GM18861 (cell line): Measurements from ENCODE around the gene CLEC6A.
"Not testable (repeated sequence)": the region's sequence is repeated elsewhere in the genome, so short reads cannot be mapped to it uniquely, and the experiment has no call there.

Experiments
- ATAC-seq: cut with Tn5 transposase; IDR thresholded peaks from one replicate; pipeline ENCODE4 v1.9.1; 2021; ENCODE audit not compliant: unreplicated experiment

Gene CLEC6A

DNA sequence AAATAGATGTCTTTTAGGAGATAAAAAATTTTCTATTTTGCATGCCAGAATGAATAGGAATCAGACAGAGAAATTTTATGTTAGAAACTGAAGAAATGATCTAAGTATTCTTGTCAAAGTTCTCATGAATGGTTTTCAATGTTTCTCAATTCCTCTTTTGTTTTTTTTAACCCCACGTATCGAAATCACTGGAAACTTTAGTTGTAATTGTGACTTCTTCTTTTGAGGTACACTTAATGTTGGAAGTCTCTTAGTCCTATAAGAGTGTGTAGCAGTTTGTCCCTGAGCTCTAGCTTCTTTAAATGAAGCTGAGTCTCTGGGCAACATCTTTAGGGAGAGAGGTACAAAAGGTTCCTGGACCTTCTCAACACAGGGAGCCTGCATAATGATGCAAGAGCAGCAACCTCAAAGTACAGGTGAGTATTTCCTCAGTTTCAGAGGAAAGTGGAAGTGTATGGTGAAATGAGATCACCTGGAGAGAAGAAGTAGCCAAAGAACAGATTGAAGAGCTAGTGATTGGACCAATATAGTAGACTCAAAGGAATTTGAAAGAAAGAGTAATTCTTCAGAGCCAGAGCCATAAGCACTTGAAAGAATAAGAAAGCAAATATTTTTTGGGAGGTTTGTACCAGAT, at the start of gene CLEC6A:
CLEC6A (plus strand) TSS at position 236 of the 634 bp plus-strand sequence; CDS start at position 386, 150 bp downstream.
- no peak for ATAC-seq

GRCh38 chr12:8419576-8419975, 36.2 kb upstream of the CLEC6A start:
- ATAC-seq: not testable (repeated sequence)

DNA sequence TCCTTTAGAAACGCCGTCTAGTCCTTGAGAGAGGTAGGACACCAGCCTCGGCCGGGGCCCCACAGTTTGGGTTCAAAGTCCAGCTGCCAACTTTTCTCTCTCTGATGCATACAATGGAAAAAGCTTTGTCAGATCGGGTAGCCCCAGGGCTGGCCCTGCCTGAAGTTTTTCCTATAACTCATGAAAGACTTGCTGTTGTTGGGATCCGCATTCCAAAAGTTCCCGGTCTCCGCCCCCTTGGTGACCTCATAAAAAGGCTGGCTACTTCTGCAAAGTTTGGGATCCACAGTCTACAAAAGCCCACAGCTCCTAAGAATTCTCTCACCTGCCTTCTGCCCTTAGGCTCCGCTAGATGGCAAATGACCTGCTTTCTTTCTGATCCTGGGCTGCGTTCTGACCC, 35.3 kb upstream of the CLEC6A start:
- no peak for ATAC-seq

- not testable (repeated sequence) for ATAC-seq
These were observed 11.1 kb upstream of the CLEC6A start for GRCh38 chr12:8444536-8445278.

DNA sequence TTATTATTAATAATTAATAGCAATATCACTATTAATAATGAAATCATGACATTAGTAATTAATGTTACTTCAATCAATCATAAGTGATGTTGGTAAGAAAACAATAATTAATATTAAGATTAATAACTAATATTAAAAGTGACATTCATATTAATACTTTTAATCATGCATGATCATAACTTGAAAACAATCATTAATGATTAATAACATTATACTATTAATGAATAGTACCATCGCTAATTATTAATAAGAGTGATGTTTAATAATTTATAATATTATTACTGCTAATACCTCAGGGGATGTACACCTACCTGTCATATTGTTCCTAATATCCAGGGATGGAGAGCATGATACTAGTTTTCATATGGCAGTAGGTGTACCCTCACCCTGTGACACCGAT, 10.0 kb upstream of the CLEC6A start:
- no peak for ATAC-seq

GRCh38 chr12:8446642-8447547, 8.9 kb upstream of the CLEC6A start:
- ATAC-seq: no peak

DNA sequence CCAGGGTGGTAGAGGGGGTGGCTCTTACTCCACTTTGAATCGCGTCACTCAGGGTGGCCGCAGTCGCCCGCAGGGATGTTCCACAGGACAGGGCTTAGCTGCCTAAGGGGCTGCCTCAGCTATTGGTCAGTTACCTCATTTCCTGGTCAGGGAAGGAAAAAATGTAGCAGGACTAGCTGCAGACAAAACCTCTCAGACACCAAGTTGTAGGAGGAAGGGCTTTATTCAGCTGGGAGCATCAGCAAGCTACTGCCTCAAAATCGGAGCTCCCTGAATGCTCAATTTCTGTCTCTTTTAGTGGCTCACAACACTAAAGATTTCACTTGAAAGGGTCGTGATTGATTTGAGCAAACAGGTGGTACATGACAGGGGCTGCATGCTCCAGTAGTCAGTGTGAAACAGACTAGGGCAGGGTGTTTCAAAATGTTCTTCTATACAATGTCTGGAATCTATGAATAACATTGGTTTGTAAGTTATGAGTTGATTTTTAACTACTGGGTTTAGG, 6.4 kb upstream of the CLEC6A start:
- ATAC-seq: peak; percentile 43

DNA sequence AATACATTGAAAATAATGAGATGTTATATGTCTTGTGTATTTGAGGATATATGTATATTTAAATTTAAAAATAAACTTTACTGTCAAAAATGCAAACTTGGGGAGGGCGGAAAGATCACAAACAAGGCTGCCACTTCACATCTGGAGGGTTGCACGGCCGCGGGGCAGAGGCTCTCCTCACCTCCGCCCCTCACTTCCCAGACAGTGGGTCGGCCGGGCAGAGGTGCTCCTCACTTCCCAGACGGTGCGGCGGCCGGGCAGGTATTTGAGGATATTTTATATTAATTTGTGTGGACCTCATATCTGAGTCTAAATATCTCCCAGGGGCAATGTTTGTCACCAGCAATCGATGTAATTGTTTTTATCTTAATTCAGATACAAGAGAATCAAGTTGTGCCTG, 3.7 kb upstream of the CLEC6A start:
- ATAC-seq: no peak

GRCh38 chr12:8453021-8453513, 2.7 kb upstream of the CLEC6A start:
- ATAC-seq: no peak

DNA sequence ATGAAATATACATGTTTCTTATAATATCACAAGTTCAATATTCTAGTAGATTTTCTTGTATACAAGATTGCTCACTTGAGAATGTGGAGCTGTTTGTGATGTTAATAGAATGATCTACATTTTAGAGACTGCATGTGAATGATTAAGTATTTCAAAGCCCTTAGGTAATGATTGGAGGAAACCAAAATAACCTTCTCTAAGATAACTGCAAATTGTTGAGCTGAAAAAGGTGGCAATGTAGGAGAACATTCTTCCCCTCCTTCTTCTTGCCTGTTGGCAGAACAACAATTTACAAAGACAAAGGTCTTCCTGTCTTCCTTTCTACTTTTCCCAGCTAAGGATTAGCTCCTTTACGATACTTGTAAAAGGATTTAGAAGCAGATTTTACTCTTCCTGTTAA, 2.0 kb upstream of the CLEC6A start:
- no peak for ATAC-seq

DNA sequence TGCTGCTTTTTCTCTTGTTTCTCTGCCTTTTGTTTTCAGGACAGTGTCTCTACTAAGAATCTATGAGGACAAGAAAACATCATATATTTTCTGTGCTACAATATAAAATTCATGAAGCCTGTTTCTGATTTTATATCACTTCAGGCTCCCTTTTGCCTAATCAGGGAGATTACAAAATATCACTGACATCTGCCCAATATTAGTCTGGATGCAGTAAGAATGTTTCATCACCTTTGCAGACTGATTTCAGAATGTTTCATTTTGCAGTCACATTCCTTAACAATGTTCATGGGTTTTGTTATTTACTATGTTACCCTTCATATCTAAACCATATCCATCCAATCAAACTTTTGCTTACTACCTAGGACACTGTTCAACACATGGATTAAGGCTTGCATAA, 491 bp upstream of the CLEC6A start:
- no peak for ATAC-seq

DNA sequence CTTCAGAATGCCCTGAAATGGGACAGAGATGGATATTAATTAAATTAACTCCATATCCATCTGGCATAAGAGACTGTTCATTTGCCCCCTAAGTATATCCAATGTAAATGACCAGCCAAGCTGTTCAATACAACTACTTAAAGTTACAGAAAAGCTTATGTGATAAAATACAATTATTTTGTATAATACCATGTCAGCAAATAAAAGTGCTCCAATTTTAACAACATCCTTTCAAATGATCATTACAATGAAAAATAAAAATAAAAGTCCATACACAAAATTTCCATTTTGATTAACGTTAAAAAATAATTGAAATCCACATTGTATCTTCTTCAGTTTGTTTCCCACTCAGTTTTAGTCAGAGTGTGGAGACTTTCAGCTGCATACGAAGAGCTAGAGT, 5.7 kb downstream of the CLEC6A start:
- no peak for ATAC-seq

DNA sequence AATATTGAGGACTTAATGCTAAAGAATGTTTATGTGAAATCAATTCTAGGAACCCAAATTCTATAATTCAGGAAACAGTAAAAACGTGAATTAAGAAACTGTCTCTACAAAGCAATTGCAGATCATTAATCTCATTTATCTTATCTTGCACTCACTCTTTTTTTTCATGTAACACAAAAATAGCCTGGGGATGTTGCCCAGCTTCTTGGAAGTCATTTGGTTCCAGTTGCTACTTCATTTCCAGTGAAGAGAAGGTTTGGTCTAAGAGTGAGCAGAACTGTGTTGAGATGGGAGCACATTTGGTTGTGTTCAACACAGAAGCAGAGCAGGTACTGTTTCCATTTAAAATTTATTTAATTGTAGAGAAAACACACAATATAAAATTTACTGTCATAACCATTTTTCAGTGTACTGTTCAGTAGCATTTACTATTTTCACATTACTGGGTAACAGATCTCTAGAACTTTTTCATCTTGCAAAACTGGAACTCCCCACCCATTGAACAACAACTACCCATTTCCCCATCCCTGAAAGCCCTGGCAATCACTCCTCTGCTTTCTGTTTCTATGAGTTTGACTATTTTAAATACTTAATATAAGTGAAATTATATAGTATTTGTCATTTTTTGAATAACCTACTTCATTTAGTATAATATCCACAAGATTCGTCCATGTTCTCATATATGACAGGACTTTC, 9.7 kb downstream of the CLEC6A start:
- ATAC-seq: no peak

- no peak for ATAC-seq
These were observed 10.5 kb downstream of the CLEC6A start for GRCh38 chr12:8466241-8466640.

- ATAC-seq: no peak
These were observed 15.3 kb downstream of the CLEC6A start for GRCh38 chr12:8471090-8471489.

GRCh38 chr12:8475508-8476203, 19.9 kb downstream of the CLEC6A start:
- ATAC-seq: no peak

DNA sequence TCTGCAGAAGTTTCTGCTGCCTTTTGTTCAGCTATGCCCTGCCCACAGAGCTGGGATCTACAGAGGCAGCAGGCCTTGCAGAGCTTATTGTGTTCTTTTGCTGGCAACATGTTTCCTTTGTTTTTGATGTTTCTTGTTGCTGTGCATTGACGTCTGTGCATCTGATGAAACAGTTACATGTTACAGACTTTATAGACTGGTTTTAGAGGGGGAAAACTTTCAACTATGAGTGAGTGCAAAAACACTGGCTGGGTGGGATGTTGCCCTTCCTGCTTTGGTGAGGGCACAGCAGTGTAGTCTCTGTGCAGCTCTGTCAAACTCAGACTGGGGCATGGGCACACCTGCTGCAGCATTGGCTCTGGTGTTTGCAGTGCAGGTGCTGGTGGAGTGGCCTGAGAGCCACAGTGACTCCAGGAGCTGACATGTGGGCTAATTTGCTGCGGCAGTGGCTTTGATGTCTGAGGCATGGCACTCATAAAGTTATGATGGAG, 26.9 kb downstream of the CLEC6A start:
- no peak for ATAC-seq

GRCh38 chr12:8483079-8483478, 27.3 kb downstream of the CLEC6A start:
- no peak for ATAC-seq

DNA sequence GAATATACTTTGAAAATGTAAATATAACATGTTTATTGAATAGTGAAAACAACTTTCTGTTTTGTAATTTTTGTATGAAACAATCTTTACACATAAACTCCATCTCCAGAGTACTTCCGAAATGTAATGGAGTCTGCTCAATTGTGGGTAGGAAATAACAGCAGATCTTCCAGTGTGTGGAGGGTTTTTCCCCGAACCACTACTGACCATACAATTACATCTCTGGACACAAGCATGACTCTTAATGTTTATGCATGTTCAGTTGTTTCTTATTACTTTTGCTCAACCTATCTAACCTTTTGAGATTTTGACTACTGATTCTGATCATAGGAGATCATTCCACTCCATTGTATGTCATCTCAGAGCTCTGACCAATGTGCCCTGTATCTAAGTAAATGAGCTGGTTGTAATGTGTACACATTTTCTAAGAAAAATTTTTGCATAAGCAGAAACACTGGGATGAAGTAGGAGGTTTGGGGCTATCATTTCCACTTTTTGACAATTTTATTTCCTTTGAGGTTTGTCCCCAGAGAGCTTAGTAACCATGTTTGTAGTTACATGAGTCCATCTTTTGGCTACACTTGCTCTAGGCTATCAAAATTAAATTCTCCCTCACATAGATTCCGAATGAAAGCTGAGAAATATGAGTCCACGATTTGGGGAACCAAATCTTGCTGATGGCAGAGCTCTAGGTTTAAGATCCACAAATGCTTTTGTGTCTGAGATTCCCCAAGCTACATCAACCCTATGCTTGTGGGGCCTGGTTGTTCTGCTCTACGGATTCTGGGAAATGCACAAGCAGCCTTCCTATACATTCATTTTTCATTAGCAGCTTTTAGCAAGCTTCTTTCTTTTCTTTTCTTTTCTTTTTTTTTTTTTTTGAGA, 36.1 kb downstream of the CLEC6A start:
- no peak for ATAC-seq
